ENCODE measurements around the gene ZNF543. TPM values are rescaled to one million over a fixed set of nuclear protein-coding genes. Genes with fewer than 3 reads are reported as not detected.

ZNF543 gene
- polyA plus RNA-seq, 1 donor from 2014 or later = 9.3 TPM

- H3K36me3 ChIP-seq (ENCODE audit: insufficient read depth, low read length) = peaks cover 28% of the 10 kb centered on the region
- TF ChIP-seq EZH2 (IDR thresholded peaks at IDR 0.05; ENCODE audit: borderline replicate concordance, insufficient read depth, low read length, poor library complexity, severe bottlenecking) (no peak), EP300 (conservative IDR thresholded peaks at IDR 0.05; ENCODE audit: poor library complexity, severe bottlenecking) (no peak), TAF1 (IDR thresholded peaks at IDR 0.05; ENCODE audit: low read depth) (no peak), RAD21 (conservative IDR thresholded peaks at IDR 0.05) (no peak), POLR2AphosphoS5 (IDR thresholded peaks at IDR 0.05) (no peak), MXI1 (conservative IDR thresholded peaks at IDR 0.05; ENCODE audit: poor library complexity, severe bottlenecking) (no peak), SMC3 (conservative IDR thresholded peaks at IDR 0.05; ENCODE audit: poor library complexity) (no peak)
- TF ChIP-seq, protein P1, sequence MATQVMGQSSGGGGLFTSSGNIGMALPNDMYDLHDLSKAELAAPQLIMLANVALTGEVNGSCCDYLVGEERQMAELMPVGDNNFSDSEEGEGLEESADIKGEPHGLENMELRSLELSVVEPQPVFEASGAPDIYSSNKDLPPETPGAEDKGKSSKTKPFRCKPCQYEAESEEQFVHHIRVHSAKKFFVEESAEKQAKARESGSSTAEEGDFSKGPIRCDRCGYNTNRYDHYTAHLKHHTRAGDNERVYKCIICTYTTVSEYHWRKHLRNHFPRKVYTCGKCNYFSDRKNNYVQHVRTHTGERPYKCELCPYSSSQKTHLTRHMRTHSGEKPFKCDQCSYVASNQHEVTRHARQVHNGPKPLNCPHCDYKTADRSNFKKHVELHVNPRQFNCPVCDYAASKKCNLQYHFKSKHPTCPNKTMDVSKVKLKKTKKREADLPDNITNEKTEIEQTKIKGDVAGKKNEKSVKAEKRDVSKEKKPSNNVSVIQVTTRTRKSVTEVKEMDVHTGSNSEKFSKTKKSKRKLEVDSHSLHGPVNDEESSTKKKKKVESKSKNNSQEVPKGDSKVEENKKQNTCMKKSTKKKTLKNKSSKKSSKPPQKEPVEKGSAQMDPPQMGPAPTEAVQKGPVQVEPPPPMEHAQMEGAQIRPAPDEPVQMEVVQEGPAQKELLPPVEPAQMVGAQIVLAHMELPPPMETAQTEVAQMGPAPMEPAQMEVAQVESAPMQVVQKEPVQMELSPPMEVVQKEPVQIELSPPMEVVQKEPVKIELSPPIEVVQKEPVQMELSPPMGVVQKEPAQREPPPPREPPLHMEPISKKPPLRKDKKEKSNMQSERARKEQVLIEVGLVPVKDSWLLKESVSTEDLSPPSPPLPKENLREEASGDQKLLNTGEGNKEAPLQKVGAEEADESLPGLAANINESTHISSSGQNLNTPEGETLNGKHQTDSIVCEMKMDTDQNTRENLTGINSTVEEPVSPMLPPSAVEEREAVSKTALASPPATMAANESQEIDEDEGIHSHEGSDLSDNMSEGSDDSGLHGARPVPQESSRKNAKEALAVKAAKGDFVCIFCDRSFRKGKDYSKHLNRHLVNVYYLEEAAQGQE (IDR thresholded peaks at IDR 0.05; ENCODE audit: borderline replicate concordance) = no peak
- TF ChIP-seq, protein P2, sequence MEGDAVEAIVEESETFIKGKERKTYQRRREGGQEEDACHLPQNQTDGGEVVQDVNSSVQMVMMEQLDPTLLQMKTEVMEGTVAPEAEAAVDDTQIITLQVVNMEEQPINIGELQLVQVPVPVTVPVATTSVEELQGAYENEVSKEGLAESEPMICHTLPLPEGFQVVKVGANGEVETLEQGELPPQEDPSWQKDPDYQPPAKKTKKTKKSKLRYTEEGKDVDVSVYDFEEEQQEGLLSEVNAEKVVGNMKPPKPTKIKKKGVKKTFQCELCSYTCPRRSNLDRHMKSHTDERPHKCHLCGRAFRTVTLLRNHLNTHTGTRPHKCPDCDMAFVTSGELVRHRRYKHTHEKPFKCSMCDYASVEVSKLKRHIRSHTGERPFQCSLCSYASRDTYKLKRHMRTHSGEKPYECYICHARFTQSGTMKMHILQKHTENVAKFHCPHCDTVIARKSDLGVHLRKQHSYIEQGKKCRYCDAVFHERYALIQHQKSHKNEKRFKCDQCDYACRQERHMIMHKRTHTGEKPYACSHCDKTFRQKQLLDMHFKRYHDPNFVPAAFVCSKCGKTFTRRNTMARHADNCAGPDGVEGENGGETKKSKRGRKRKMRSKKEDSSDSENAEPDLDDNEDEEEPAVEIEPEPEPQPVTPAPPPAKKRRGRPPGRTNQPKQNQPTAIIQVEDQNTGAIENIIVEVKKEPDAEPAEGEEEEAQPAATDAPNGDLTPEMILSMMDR (IDR thresholded peaks at IDR 0.05; ENCODE audit: poor library complexity, severe bottlenecking) = no peak
Measured at GRCh38 chr19:57288373-57288772, 31.9 kb upstream of the ZNF543 start.

GRCh38 chr19:57290970-57291369 is 29.3 kb upstream of the ZNF543 start:
- Histone ChIP-seq H4K20me1 (ENCODE audit: insufficient read depth) (no peaks in the 10 kb centered on the region), H3F3A (ENCODE audit: insufficient read depth, low read length, poor library complexity, severe bottlenecking) (no peaks in the 10 kb centered on the region), H3K4me3 (ENCODE audit: low read length) (no peak overlapping the region), H3K27ac (ENCODE audit: low read length) (no peak overlapping the region), H3K9ac (ENCODE audit: low read length) (no peak overlapping the region), H3K9me2 (ENCODE audit: insufficient read depth, low read length) (no peaks in the 10 kb centered on the region), H3K79me2 (replicated peaks; ENCODE audit: insufficient read depth, low read length) (peaks cover 58% of the 10 kb centered on the region), H2AFZ (ENCODE audit: low read depth, low read length) (no peak overlapping the region), H3K36me3 (ENCODE audit: insufficient read depth, low read length) (peaks cover 42% of the 10 kb centered on the region), H3K4me2 (ENCODE audit: low read length) (no peak overlapping the region), H3K9me3 (ENCODE audit: low read length) (peaks cover 9% of the 10 kb centered on the region), H3K27me3 (ENCODE audit: insufficient read depth, low read depth, low read length) (no peaks in the 10 kb centered on the region)
- TF ChIP-seq EZH2 (IDR thresholded peaks at IDR 0.05; ENCODE audit: borderline replicate concordance, insufficient read depth, low read length, poor library complexity, severe bottlenecking) (no peak), TAF1 (IDR thresholded peaks at IDR 0.05; ENCODE audit: low read depth) (no peak), MXI1 (conservative IDR thresholded peaks at IDR 0.05; ENCODE audit: poor library complexity, severe bottlenecking) (no peak), RAD21 (conservative IDR thresholded peaks at IDR 0.05) (no peak), POLR2AphosphoS5 (IDR thresholded peaks at IDR 0.05) (no peak), SMC3 (conservative IDR thresholded peaks at IDR 0.05; ENCODE audit: poor library complexity) (no peak), EP300 (conservative IDR thresholded peaks at IDR 0.05; ENCODE audit: poor library complexity, severe bottlenecking) (no peak)
- TF ChIP-seq, protein P1 (IDR thresholded peaks at IDR 0.05; ENCODE audit: borderline replicate concordance) = no peak
- TF ChIP-seq, protein P2 (IDR thresholded peaks at IDR 0.05; ENCODE audit: poor library complexity, severe bottlenecking) = no peak

More at GRCh38 chr19:57288373-57288772, 31.9 kb upstream of the ZNF543 start:
- Histone ChIP-seq H4K20me1 (ENCODE audit: insufficient read depth) (no peaks in the 10 kb centered on the region), H3K4me2 (ENCODE audit: low read length) (no peak overlapping the region), H3K79me2 (replicated peaks; ENCODE audit: insufficient read depth, low read length) (peaks cover 65% of the 10 kb centered on the region), H3K9ac (ENCODE audit: low read length) (no peak overlapping the region), H3K9me3 (ENCODE audit: low read length) (no peaks in the 10 kb centered on the region), H3F3A (ENCODE audit: insufficient read depth, low read length, poor library complexity, severe bottlenecking) (no peaks in the 10 kb centered on the region), H2AFZ (ENCODE audit: low read depth, low read length) (no peak overlapping the region), H3K4me3 (ENCODE audit: low read length) (no peak overlapping the region), H3K9me2 (ENCODE audit: insufficient read depth, low read length) (no peaks in the 10 kb centered on the region), H3K27ac (ENCODE audit: low read length) (no peak overlapping the region), H3K27me3 (ENCODE audit: insufficient read depth, low read depth, low read length) (no peaks in the 10 kb centered on the region)

Data from neural cell (in vitro differentiated cells).